ENCODE data around the gene TYW3. TPM values are rescaled to one million over a fixed set of nuclear protein-coding genes. Genes with fewer than 3 reads are reported as not detected.
"Not testable (repeated sequence)": the region's sequence is repeated elsewhere in the genome, so short reads cannot be mapped to it uniquely, and the experiment has no call there.

TYW3 gene
- total RNA-seq, 1 experiment from 2014 or later, result 28.9 TPM

DNA sequence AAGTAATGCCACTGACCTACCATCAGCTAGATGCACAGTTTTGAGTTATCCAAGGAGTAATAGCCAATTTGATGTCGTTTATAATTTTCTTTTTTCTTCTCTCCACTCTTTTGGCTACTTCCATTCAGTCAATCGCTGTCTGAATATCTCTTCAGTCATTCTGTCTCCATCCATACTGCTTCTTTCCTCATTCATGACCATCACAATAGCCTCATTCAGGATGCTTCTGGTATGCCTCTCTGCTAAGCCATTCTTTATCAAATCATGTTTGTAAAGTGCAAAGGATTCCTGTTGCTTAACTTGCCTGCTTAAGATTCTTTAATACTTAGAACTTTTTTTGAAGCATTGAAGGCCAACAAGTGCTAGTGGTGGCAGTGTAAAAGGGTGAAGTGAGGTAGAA, 20.2 kb downstream of the TYW3 start:
- no peaks in the 10 kb centered on the region for H3K27me3 ChIP-seq
- DNase-seq, result no peak
- no peaks in the 10 kb centered on the region for H3K4me1 ChIP-seq
- H3K27ac ChIP-seq, result no peak overlapping the region
- H3K36me3 ChIP-seq, result peaks cover 64% of the 10 kb centered on the region
- no peak overlapping the region for H3K4me3 ChIP-seq
- no peaks in the 10 kb centered on the region for H3K9me3 ChIP-seq (replicated peaks)

- Histone ChIP-seq H3K4me1 (no peaks in the 10 kb centered on the region), H3K27ac (no peak overlapping the region), H3K4me3 (no peak overlapping the region), H3K27me3 (no peaks in the 10 kb centered on the region), H3K9me3 (replicated peaks) (no peaks in the 10 kb centered on the region), H3K36me3 (peaks cover 50% of the 10 kb centered on the region)
- no peak for DNase-seq
Observed at GRCh38 chr1:74755475-74755874, 22.5 kb downstream of the TYW3 start.

- not testable (repeated sequence) for DNase-seq; H3K4me3 ChIP-seq; H3K9me3 ChIP-seq (replicated peaks); H3K27me3 ChIP-seq; H3K27ac ChIP-seq; H3K4me1 ChIP-seq
- peaks cover 51% of the 10 kb centered on the region for H3K36me3 ChIP-seq
Observed at GRCh38 chr1:74756650-74757049, 23.7 kb downstream of the TYW3 start.

DNA sequence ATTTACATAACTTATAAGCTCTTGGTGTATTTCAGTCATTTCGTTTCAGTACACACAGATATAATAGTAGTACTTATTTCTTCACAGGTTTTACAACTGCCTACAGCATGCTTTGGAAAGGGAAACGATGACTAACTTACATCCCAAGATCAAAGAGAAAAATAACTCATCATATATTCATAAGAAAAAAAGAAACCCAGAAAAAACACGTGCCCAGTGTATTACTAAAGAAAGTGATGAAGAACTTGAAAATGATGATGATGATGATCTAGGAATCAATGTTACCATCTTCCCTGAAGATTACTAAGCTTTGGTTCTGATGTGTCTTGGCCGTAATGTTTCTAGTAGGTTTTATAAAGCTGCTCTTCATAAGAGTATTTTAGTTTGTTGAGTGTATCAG, 30.9 kb downstream of the TYW3 start:
- H3K27me3 ChIP-seq, result no peaks in the 10 kb centered on the region
- no peaks in the 10 kb centered on the region for H3K4me1 ChIP-seq
- H3K4me3 ChIP-seq, result no peak overlapping the region
- no peak overlapping the region for H3K27ac ChIP-seq
- peaks cover 15% of the 10 kb centered on the region for H3K36me3 ChIP-seq
- H3K9me3 ChIP-seq (replicated peaks), result no peaks in the 10 kb centered on the region
- DNase-seq, result no peak

DNA sequence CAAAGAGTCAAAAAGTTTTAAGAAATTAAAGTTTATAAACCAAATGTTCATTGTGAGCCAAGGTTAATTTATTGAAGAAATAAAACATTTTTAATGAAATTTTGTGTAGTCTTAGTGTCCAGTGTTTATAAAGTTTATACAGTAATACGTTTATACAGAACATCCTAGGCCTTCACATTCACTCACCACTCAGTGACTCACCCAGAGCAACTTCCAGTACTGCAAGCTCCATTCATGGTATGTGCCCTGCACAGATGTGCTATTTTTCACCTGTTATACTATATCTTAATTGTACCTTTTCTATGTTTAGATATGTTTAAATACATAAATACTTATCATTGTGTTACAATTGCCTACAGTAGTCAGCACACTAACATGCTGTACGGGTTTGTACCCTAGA, 33.6 kb downstream of the TYW3 start:
- no peaks in the 10 kb centered on the region for H3K27me3 ChIP-seq
- H3K9me3 ChIP-seq (replicated peaks), result no peaks in the 10 kb centered on the region
- H3K27ac ChIP-seq, result no peak overlapping the region
- no peaks in the 10 kb centered on the region for H3K4me1 ChIP-seq
- DNase-seq, result no peak
- no peak overlapping the region for H3K4me3 ChIP-seq
- peaks cover 14% of the 10 kb centered on the region for H3K36me3 ChIP-seq

DNA sequence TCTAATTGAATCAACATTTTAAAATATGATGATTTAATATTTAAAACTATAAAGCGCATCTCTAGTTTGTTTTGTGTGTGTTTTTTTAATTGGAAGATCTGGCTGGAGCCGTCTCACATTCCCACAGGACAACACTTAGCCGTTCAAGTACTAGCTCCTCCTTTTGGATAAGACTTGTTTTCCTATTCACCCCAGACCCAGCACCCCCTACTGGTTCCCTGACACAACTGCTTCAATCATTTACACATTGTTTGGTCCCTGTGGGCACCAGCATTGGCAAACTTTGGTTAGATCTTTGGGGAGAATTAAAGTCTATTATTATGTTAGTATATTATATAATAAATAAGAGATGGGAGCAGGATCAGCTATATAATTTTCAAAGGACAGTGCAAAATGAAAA, 34.5 kb downstream of the TYW3 start:
- no peaks in the 10 kb centered on the region for H3K9me3 ChIP-seq (replicated peaks)
- H3K4me1 ChIP-seq, result no peaks in the 10 kb centered on the region
- H3K27ac ChIP-seq, result no peak overlapping the region
- peaks cover 5% of the 10 kb centered on the region for H3K36me3 ChIP-seq
- DNase-seq, result peak; percentile 17 to 44
- no peak overlapping the region for H3K4me3 ChIP-seq
- H3K27me3 ChIP-seq, result no peaks in the 10 kb centered on the region

DNA sequence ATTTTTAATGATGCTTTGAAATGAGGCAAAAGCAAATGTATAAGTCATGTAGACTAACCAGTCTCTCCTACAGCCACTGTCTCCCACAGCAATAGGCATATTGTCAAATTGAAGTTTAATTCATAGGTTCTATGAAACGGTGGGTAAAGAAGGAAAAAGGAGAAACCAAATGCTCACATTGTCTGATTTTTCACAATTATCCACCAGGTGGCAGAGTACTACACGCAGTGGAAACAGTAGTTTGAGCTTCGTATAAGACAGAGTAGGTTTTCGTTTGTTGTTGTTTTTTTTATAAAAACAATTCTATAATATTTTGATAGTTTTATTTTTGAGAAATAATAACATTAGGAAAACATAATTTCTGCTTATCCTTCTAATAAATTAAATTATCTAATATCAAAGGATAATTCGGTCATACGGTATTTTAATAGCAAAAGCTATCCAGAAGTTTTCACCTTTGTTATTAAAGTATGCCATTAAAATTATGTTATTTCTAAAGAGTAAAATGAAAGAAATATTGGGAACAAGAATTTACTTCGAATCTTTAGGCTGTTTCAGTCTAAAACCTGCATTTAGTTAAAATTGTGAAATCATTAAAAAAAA, 39.1 kb downstream of the TYW3 start:
- H3K9me3 ChIP-seq (replicated peaks), result no peaks in the 10 kb centered on the region
- no peaks in the 10 kb centered on the region for H3K36me3 ChIP-seq
- no peak overlapping the region for H3K4me3 ChIP-seq
- no peaks in the 10 kb centered on the region for H3K27me3 ChIP-seq
- peak in 1 of 2 experiments; percentile 69 for DNase-seq
- H3K4me1 ChIP-seq, result no peaks in the 10 kb centered on the region
- H3K27ac ChIP-seq, result no peak overlapping the region

- no peak for DNase-seq
- no peaks in the 10 kb centered on the region for H3K27me3 ChIP-seq
- no peak overlapping the region for H3K27ac ChIP-seq
- no peaks in the 10 kb centered on the region for H3K36me3 ChIP-seq
- H3K9me3 ChIP-seq (replicated peaks), result no peaks in the 10 kb centered on the region
- H3K4me3 ChIP-seq, result no peak overlapping the region
- H3K4me1 ChIP-seq, result no peaks in the 10 kb centered on the region
Observed at GRCh38 chr1:74772945-74773344, 40.0 kb downstream of the TYW3 start.

DNA sequence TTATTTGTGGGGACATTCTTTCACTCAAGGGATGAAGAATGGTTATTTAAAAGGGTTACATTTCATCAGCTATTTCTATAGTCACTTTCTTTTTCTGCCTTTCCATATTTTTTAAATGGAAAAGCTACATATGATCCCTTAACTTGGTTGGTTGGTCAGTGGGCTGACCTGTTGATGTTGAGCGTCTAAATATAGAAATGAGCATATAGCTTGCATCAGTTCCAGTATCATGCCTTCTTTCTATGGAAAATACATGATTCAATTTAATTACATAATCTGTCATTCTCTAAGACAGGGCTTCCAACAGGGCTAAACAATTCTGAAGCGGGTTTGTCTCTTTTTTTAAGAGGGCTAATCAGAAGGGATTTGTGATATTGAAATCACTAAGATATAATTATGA, 40.6 kb downstream of the TYW3 start:
- DNase-seq, result no peak
- no peaks in the 10 kb centered on the region for H3K9me3 ChIP-seq (replicated peaks)
- no peak overlapping the region for H3K27ac ChIP-seq
- H3K27me3 ChIP-seq, result no peaks in the 10 kb centered on the region
- no peaks in the 10 kb centered on the region for H3K36me3 ChIP-seq
- H3K4me3 ChIP-seq, result no peak overlapping the region
- H3K4me1 ChIP-seq, result no peaks in the 10 kb centered on the region

DNA sequence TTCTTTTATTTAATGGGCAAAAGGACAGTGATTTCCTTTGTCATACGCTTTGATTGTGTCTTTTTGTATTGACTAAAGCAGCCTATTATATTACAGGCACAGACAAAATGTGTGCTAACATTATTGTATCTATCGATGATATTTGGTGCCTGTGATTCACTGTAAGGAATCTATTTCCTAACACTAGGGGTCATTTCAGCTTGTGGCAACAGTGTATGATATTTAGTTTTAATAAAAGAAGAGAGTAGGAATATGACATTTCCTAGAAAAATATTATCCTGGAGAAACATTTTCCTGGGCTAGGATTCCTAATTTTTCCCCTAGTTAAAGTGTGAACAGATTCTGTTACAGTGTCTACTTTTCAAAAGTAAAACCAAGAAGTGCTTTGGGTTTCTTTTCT, 42.8 kb downstream of the TYW3 start:
- Histone ChIP-seq H3K4me3 (no peak overlapping the region), H3K36me3 (no peaks in the 10 kb centered on the region), H3K27me3 (no peaks in the 10 kb centered on the region), H3K27ac (no peak overlapping the region), H3K9me3 (replicated peaks) (no peaks in the 10 kb centered on the region), H3K4me1 (no peaks in the 10 kb centered on the region)
- no peak for DNase-seq

DNA sequence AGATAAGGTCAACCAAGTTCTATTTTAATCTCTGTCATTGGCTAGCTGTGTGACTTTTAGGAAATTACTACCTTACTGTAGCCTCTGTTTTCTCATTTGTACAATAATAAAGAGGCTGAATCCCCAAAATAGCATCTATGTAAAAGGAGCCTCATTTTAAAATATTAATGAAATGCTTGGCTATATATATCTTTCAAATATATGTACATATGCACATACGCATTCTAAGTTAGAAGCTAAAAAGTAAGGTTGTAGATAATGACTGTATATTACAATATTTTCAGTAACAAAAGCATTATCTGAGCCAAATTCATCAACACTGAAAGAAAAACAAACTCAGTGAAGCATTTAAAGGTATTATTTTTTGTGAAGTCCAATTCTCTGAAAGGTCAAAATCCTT, 44.6 kb downstream of the TYW3 start:
- H3K9me3 ChIP-seq (replicated peaks), result no peaks in the 10 kb centered on the region
- H3K27ac ChIP-seq, result no peak overlapping the region
- H3K4me3 ChIP-seq, result no peak overlapping the region
- no peak for DNase-seq
- H3K4me1 ChIP-seq, result no peaks in the 10 kb centered on the region
- H3K27me3 ChIP-seq, result no peaks in the 10 kb centered on the region
- H3K36me3 ChIP-seq, result no peaks in the 10 kb centered on the region

DNA sequence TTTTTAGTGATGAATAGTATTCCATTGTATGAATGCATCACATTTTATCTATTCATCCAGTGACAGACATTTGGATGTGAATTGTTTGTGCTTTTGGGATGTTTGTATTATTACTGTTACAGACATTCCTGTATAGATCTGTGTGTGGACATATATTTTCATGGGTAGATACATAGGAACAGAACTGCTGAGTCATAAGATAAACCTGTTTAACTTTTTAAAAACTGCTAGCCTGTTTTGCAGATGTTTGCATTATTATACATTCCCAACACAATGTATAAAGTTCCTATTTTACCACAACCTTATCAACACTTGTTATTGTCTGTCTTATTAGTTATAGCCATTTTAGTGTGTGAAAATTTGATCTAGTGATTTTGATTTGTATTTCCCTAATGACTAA, 46.8 kb downstream of the TYW3 start:
- H3K4me1 ChIP-seq, result no peaks in the 10 kb centered on the region
- DNase-seq, result no peak
- no peaks in the 10 kb centered on the region for H3K9me3 ChIP-seq (replicated peaks)
- no peaks in the 10 kb centered on the region for H3K27me3 ChIP-seq
- H3K36me3 ChIP-seq, result no peaks in the 10 kb centered on the region
- H3K4me3 ChIP-seq, result no peak overlapping the region
- H3K27ac ChIP-seq, result no peak overlapping the region

GRCh38 chr1:74780594-74780993, 47.6 kb downstream of the TYW3 start:
- no peak for DNase-seq
- Histone ChIP-seq H3K4me1 (no peaks in the 10 kb centered on the region), H3K36me3 (no peaks in the 10 kb centered on the region), H3K27ac (no peak overlapping the region), H3K9me3 (replicated peaks) (no peaks in the 10 kb centered on the region), H3K27me3 (no peaks in the 10 kb centered on the region), H3K4me3 (no peak overlapping the region)

DNA sequence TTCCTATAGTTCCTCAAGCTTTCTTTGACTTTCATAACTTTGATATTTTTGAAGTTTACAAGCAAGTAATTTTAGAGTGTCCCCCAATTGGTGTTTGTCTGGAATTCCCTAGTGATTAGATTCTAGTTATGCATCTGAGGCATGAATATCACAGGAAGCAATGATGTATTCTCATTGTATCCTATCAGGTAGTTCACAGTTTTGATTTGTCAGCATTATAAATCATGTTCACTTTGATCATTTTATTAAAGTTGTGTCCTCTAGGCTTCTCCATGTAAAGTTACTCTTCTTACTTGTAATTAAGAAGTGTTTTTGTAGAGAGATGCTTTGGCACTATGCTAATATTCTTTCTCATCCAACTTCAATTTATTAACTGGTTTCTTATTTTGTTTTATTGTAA, 53.0 kb downstream of the TYW3 start:
- H3K36me3 ChIP-seq, result no peaks in the 10 kb centered on the region
- no peak overlapping the region for H3K4me3 ChIP-seq
- no peaks in the 10 kb centered on the region for H3K4me1 ChIP-seq
- DNase-seq, result no peak
- no peaks in the 10 kb centered on the region for H3K27me3 ChIP-seq
- H3K27ac ChIP-seq, result no peak overlapping the region
- H3K9me3 ChIP-seq (replicated peaks), result no peaks in the 10 kb centered on the region

DNA sequence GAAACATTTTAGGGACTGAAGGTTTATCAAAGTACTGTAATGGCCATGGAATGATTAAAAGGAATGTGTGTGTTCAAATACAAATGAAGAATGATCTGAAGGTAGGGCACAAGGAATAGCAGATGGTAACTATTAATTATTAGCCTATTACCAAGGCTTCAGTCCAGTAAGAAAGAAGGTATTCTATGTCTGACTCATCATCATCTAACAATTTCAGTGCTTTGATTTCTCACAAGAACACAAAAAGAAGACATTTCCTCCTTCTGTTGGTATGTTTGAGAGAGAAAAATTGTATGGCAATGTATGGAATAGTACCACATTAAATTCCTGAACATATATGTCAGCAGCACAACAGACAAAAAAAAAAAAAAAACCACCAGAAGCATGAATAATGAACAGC, 57.5 kb downstream of the TYW3 start:
- Histone ChIP-seq H3K27ac (no peak overlapping the region), H3K4me1 (no peaks in the 10 kb centered on the region), H3K9me3 (replicated peaks) (no peaks in the 10 kb centered on the region), H3K4me3 (no peak overlapping the region), H3K36me3 (no peaks in the 10 kb centered on the region), H3K27me3 (no peaks in the 10 kb centered on the region)
- no peak for DNase-seq

- no peaks in the 10 kb centered on the region for H3K4me1 ChIP-seq
- H3K27ac ChIP-seq, result no peak overlapping the region
- no peaks in the 10 kb centered on the region for H3K27me3 ChIP-seq
- no peaks in the 10 kb centered on the region for H3K9me3 ChIP-seq (replicated peaks)
- no peaks in the 10 kb centered on the region for H3K36me3 ChIP-seq
- no peak overlapping the region for H3K4me3 ChIP-seq
- DNase-seq, result no peak
Observed at GRCh38 chr1:74791491-74791890, 58.5 kb downstream of the TYW3 start.
